NCI-H2227 (cell line): ENCODE data around the gene LBHD2.

Experiments
- DNase-seq: peaks from one replicate; lab custom pipeline; 2025; ENCODE audit not compliant: unreplicated experiment; lab: John Stamatoyannopoulos, UW

Gene LBHD2

GRCh38 chr14:103090481-103091020 lies 6.5 kb downstream of the LBHD2 start:
- no peak for DNase-seq

- peak; percentile 52 for DNase-seq
Measured at GRCh38 chr14:103091041-103091882, 7.3 kb downstream of the LBHD2 start.

DNA sequence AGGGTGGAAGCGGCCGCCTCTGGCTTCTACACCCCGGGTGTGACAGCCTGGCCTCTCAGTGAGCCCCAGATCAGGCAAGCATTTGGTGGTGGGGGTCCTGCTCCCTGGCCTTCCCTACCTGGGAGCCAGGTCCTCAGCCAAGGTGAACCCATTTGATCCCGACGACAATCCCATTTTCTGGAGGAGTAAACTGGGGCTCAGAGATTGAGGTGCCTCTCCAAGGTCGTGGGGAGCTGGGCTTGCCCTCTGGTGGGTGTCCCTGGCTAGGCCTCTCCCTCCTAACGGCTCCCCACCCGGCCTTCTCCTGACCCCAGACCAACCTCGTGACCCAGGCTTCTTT lies 7.8 kb downstream of the LBHD2 start:
- no peak for DNase-seq

- no peak for DNase-seq
Measured at GRCh38 chr14:103093856-103094405, 9.9 kb downstream of the LBHD2 start.

GRCh38 chr14:103094406-103095209 lies 10.6 kb downstream of the LBHD2 start, which contains the start of gene EXOC3L4:
TSS of gene EXOC3L4 (plus strand) at chr14:103094725. CDS start at chr14:103100220, 5,495 bp downstream.
- DNase-seq = no peak

DNA sequence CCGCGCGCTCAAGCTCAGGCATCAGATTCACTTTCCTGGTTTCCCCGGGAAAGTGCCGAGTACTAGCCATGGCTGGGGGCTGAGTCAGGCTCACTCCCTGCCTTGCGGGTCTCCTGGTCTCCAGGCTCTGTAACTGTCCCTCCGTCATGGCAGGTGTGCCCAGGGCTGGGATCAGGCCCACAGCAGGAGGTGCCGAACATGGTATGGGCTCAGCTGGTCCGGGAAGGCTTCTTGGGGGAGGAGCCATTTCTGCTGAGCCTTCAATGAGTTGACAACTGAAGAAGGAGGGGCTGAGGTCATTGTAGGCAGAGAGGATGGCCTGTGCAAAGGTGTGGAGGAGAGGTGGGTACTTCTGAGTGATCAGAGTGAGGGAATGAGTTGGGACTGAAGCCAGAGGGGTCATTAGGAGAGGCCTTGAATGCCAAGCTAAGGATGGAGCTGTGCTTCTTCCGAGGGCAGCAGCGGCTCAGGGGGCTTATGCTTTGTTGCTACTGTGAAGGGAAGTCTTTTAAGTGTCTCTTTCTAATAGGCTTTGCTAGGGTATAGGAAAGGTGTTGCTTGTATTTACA lies 11.3 kb downstream of the LBHD2 start:
- DNase-seq = no peak

DNA sequence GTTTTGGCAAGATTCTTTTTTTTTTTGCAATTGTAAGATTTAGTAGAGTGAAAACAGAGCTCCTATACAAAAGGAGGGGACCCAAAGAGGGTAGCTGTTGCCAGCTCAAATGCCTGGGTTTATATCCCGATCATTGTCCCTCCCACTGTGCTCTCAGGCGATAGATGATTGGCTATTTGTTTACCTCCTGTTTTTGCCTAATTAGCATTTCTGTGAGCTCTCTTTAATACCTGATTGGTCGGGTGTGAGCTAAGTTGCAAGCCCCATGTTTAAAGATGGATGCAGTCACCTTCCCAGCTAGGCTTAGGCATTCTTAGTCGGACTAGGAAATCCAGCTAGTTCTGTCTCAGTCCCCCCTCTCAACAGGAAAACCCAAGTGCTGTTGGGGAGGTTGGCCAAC lies 12.4 kb downstream of the LBHD2 start:
- no peak for DNase-seq

DNA sequence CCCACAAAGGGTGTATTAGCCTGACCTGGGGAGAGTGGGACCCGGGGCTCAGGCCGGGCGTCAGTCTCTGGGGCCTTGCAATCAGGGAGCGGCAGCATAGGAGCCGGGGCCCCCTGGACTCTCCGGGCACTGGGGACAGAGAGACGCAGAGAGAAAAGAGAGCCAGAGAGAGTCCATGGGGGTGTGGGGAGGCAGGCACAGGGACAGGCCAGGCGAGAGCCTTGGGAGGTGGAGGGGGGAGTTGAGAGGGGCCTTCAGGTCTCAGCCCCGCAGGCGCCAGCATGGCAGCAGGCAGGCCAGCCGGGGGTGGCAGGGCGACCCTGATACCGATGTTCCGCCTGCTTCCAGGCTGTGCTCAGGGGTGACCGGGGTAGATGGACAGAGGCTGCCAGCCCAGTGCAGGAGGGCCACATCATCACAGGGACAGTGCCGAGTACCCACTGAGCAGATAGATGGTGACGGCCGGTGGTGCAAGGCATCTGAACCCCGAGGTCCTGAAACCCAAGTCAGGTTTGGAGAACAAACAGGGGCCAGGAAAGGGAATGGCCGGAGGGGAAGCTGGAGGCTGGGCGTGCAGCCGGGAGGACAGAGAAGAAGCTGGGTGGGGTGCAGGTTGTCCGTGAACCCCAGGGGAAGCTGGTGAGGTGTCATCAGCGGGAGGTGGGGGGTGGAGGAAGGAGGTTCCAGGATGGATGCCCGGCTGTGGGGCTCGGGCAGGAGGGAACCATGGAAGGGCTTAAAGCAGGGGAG lies 13.4 kb downstream of the LBHD2 start:
- no peak for DNase-seq

DNA sequence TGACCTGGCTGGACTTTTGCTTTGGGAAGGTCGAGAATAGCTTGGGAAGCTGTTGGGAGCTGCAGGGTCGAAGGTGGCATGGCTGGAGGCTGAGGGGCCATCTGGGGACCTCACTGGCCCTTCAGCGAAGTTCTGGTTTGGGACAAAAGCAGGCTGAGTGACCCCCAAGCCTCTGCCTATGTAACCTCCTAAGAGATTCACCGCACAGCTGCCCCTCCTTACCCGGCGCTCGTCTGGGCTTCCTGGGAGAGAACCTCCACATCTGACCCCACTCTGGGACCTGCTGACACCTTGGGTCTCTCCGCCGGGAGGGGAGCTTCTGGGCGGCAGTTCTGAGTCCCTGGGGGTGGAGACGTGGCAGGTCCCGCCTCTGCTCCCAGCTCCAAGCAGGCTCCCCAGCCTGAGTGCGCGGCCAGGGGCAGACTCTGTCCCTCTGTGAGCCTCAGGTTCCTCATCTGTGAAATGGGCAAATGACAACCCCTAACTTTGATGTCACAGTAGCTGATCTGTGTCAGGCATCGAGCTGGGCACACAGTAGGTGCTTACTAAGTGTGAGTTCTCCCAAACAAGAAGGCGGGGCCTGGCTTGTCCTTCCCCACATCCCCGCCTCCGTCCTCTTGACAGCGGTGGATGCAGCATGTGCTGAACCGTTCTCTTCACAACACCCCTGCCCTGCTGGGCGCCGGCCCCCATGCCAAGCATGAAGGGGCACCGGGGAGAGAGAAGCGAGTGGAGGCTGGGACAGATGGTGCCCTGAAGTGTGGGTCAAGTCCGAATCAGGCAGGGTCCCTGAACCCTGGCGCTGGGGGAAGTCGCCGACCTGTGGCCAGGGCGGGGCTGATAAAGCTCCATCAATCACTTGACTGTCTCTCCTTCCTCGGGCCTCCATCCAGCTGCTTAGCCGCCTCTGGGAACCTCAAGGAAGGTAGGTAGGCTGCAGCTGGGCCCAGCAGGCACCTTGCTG lies 14.3 kb downstream of the LBHD2 start:
- DNase-seq = no peak

GRCh38 chr14:103099081-103099732 lies 15.2 kb downstream of the LBHD2 start:
- no peak for DNase-seq

- DNase-seq = no peak
Measured at GRCh38 chr14:103099733-103100280, 15.8 kb downstream of the LBHD2 start.

DNA sequence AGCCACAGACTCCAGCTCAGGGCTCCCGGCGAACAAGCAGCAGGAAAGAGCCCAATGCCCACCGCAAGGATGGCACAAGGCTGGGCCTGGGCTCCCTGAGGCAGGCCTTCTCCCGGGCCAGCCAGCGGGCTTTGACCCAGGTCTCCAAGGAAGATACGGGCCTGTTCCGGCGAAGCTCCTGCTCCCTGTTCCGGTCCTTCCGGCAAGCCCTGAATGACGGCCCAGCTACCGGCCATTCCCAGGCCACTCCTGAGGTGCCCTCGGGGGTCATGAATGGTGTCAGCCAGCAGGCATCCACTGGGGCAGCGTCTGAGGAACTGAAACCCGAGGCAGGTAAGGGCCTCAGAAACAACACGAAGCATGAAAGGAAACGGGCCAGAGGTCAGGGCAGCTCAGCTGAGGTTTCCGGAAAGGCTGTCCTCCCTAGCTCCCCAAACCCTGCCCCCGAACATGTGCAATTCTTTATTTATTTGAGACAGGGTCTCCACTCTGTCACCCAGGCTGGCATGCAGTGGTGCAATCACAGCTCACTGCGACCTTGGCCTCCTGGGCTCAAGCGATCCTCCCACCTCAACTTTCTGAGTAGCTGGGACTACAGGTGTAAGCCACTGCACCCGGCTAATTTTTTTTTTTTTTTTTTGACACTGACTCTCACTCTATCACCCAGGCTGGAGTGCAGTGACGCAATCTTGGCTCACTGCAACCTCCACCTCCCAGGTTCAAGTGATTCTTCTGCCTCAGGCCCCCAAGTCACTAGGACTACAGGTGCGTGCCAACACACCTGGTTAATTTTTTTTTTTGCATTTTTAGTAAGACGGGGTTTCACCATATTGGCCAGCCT lies 16.5 kb downstream of the LBHD2 start:
- DNase-seq = no peak

DNA sequence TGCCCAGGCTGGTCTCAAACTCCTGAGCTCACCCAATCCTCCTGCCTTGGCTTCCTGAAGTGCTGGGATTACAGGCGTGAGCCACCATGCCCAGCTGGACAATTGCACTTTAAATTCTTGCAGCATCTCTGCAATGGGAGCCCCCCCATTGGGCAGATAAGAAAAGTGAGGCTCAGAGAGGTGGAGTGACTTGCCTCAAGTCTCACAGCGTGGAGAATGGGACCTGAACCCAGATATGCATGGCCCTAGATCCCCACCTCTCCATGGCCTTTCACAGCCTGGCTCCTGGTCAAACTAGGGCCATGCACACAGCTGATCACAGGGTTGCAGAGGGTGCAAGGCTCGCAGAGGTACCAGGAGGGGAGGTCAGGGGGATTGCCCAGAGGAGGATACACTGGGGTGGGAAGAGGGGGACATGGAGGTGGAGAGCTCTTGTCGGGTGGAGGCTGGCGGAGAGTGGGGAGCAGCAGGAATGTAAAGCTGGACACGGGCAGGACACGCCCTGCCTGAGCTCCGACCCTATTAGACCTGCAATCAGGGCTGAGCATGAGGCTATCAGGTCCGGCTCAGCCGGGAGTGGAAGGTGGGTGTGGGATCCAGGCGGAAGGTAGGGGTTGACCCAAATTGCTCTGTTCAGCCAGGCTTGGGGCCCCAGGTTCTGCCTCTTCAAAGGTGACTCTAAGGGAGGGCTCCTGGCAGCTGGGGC lies 17.4 kb downstream of the LBHD2 start:
- no peak for DNase-seq

DNA sequence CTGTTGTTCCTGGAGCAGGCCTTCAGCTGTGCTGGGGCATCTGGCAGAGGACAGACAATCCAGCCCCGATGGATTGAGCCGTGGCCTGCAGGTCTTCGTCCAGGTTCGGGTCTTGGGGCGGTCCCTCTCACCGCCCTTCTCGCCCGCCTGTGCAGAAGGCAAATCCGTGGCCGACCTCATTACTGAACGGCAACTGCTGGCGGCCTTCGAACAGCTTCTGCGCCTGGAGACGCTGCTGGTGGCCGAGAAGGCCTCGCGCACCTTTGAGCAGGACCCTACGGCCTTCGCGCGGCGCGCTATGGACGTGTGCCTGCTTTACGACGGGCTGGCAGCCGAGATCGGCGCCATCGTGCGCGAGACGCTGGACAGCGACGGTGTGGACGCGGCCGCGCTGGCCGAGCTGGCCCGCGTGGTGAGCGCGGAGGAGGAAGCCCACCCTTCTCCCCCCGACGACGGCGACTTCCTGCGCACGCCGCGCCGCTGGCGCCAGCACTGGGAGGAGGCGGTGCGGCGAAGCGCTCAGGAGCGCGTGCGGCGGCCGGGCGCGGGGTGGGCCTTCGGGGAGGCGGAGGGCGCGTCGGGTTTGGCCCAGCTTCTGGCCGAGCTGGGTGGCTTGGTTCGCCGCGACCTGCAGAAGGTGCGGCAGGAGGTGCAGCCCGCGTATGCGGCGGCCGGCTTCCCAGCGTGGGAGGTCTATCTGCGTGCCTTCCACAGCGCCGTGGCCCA lies 18.1 kb downstream of the LBHD2 start:
- DNase-seq = no peak

DNA sequence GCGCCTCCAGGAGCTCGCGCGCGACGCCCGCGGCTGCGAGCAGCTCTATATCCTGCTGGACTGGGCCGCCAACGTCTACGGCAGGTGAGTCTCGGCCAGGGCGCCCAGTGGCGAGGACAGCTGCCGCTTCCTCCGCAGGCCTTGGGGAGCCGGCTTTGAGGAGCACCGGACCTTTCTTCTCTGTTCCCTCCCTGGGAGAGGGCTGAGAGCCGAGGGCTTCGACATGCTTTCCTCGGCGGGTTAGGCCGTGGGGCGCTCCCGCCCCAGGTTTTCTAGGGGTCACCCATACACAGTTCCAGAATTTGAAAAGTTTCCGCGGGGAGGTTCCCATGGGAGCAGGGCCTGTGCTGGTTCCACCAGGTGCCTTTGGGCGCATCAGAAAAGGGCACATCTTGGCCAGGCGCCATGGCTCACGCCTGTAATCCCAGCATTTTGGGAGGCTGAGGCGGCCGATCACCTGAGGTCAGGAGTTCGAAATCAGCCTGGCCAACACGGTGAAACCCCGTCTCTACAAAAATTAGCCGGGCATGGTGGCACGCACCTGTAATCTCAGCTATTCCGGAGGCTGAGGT lies 18.8 kb downstream of the LBHD2 start:
- no peak for DNase-seq
